Diencephalon (tissue), 1 donor: ENCODE measurements around the gene HSBP1L1. TPM values are rescaled to one million over a fixed set of nuclear protein-coding genes. Genes with fewer than 3 reads are reported as not detected.

Experiments
- total RNA-seq: library from RNA; depleted of rRNA; stranded (reverse); fragments of >200 nt; gene quantifications from one replicate; pipeline ENCODE4 v1.2.3, GENCODE V29; 2014

HSBP1L1 gene
- 3.2 TPM for total RNA-seq

DNA sequence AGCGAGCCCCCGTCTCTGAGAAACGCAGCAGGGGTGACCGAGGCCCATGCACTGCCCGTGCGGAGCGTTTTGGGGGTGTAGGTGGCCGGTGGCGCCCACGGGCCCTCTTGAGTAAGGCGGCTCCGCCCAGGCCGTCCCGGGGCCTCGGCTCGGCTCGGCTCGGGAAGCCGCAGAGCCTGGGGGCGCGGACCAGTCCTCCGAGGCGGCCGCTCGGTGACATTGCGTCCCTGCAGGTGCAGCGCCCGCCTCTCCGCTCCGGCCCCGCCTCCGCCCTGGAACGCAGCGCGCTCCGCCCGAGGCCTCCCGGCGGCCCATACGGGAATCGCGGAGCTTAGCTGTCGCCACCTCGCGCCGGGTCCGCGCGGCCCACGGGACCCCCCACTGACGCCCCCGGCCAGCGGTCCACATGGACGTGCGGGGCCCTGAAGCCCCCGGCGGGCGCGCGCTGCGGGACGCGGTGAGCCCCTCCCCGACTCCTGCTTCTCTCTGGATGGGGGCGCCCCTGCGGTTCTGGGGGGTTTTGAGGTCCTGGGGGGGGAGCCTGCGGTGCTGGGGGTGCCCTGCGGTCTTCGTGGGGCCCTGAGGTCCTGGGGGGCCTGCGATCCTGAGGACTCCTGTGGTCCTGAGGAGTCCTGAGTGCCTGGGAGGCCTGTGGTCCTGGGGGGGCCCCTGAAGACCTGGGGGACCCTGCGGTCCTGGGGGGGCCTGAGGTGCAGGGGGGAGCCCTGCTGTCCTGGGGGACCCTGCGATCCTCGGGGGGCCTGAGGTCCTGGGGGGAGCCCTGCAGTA, at the start of gene HSBP1L1:
TSS of gene HSBP1L1 (plus strand) at position 314 of the 789 bp plus-strand sequence. CDS start at position 407, 93 bp downstream.

DNA sequence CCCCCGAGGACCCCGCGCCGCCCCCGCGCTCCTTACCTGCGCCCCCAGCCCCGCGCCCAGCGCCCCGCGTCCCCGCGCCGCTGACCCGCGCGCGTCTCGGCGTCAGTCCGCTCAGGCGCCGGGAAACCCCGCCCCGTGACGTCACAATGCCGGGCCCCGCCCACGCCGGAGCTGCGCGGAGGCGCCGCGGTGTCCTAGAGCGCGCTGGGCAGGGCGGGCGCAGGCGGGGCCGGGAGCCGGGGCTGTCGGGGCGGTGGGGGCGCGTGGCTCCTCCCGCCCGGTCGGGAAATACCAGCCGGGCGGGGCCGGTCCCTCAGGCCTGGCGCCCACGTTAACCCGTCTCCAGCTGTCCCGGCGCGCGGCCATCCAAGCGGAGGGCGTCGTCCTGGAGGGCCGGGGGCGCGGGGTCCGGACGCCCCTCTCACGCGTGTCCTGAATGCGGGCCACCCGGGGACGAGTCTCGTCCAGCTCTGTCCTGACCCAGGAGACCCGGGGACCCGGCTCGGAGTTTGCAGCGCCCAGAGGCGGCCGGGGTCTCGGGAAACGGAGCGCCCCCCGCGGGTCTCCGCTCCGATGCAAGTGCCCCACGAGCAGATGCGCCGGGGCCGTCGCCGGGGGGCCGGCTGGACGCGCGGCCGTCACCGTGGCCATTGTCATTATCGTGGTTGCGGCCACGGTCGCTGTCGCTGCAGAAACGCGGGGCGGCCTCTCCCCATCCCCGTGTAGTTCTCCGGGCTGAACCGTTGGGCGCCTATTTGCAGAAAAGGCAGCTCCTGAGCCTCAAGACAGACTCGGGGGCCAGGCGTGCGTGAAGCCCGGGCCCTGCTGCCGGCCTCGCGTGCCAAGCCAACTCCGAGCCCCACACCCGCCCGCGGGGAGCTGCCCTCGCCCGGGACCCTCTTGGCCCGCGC, 12.6 kb upstream of the HSBP1L1 start, which contains the start of gene SLC66A2:
TSS of gene SLC66A2 (minus strand) at position 109 of the 911 bp plus-strand sequence. CDS start 727 bp downstream, outside the sequence.

DNA sequence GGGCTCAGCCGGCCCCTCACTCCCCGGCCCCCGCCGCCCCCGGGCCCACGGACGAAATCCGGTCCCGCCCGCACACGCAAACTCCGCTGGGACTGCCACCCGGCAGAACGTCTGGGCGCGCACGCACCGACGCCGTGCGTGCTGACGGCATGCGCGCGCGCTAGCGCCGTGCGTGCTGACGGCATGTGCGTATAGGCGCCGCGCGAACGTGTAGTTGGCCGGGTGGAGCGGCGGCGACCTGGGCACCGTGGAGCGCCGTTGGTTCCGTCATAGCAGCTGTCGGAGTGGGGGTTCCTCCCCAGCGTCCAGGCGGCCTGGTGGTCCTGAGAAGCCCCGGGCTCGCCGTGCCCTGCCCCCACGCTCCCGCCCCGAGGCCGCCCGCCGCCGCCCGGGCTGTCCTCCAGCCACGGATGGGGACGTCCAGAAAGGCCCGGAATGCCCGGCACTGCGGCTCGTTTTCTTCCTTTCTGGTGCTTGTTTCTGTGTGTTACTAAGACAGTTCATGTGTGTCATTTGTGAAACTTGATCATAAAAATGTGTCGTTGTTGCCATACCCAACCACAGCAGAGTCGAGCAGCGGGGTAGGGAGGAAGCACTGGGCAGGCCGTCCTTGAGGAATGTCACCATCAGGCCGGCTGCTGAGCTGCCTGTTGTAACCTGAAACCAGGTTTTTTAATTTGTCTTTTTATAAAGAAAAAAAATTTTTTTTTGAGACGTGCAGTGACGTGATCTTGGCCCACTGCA, 24.2 kb downstream of the HSBP1L1 start, which contains the start of gene TXNL4A:
TSS of gene TXNL4A (minus strand) at position 113 of the 744 bp plus-strand sequence. CDS start 171 bp downstream, outside the sequence.

Other genes with a start within 250 kb of the HSBP1L1 start
- gene KCNG2, start 166.7 kb upstream of the HSBP1L1 start, total RNA-seq: 0.69 TPM
- 34.1 TPM for gene SLC66A2, start 13.0 kb upstream of the HSBP1L1 start, total RNA-seq
- 43.4 TPM for gene TXNL4A, start 23.9 kb downstream of the HSBP1L1 start, total RNA-seq
- 42.0 TPM for gene RBFA, start 69.8 kb downstream of the HSBP1L1 start, total RNA-seq
- gene ADNP2, start 144.6 kb downstream of the HSBP1L1 start, total RNA-seq: 24.7 TPM